Choroid plexus epithelial cell (primary cell): ENCODE results near the gene SLC9A5.

Source experiments
- DNase-seq: peaks from one replicate; pipeline ENCODE4 v3.0.0-alpha.2; 2010; ENCODE audit warnings: low read depth
- H3K4me3 ChIP-seq: 2 replicates; pipeline ENCODE4 v1.5.1; 2011; ENCODE audit warnings: low read depth, mild to moderate bottlenecking, control low read depth, low read length, moderate library complexity
- CTCF ChIP-seq: conservative IDR thresholded peaks from 2 replicates; pipeline ENCODE4 v1.5.1; 2011; ENCODE audit warnings: low read depth, mild to moderate bottlenecking, control low read depth, inconsistent platforms, low read length, moderate library complexity

SLC9A5 gene

GRCh38 chr16:67248401-67249177 is at the start of gene SLC9A5:
Gene SLC9A5, plus strand, starts transcription at chr16:67248979. Its CDS starts 36 bp downstream, at chr16:67249015.
- no peak for DNase-seq
- no peak for TF ChIP-seq CTCF
- peak within 1 kb of the TSS; percentile 64 for H3K4me3 ChIP-seq

- peak; percentile 38 for TF ChIP-seq CTCF
- H3K4me3 ChIP-seq: no peak within 1 kb of the TSS
- no peak for DNase-seq
Measured at GRCh38 chr16:67199011-67199807, 49.6 kb upstream of the SLC9A5 start, which contains the start of gene ELMO3. Gene ELMO3, plus strand, starts transcription at chr16:67199131. Its CDS starts 196 bp downstream, at chr16:67199327.

- no peak overlapping the region for H3K4me3 ChIP-seq
- no peak for DNase-seq
- TF ChIP-seq CTCF: no peak
Measured at GRCh38 chr16:67199808-67200198, 49.0 kb upstream of the SLC9A5 start.

- H3K4me3 ChIP-seq: no peak overlapping the region
- DNase-seq: no peak
- TF ChIP-seq CTCF: no peak
Measured at GRCh38 chr16:67200491-67200890, 48.3 kb upstream of the SLC9A5 start.

- no peak overlapping the region for H3K4me3 ChIP-seq
- no peak for DNase-seq
- no peak for TF ChIP-seq CTCF
Measured at GRCh38 chr16:67201411-67202345, 47.1 kb upstream of the SLC9A5 start.

GRCh38 chr16:67202426-67202825 is 46.4 kb upstream of the SLC9A5 start:
- DNase-seq: no peak
- H3K4me3 ChIP-seq: no peak overlapping the region
- no peak for TF ChIP-seq CTCF
